SK-N-SH treated with all-trans-retinoic acid at 6 μM for 48 hours (cell line): ENCODE data around the gene TLE1.

ENCODE experiments used
- ATAC-seq: fragments of 200-7000 bp; cut with Tn5 transposase; 3 replicates; pipeline ENCODE4 v1.9.1; 2020; ENCODE audit warnings: mild to moderate bottlenecking, moderate library complexity
- CSDC2 ChIP-seq: fragments of 250-450 bp; sonication (Bioruptor Pico); IDR thresholded peaks from 2 replicates; pipeline ENCODE4 v1.5.0; 2020; ENCODE audit warnings: mild to moderate bottlenecking, moderate library complexity
- CSRNP3 ChIP-seq: fragments of 250-450 bp; sonication (Bioruptor Pico); IDR thresholded peaks from 2 replicates; pipeline ENCODE4 v1.5.1; 2021; ENCODE audit warnings: mild to moderate bottlenecking, moderate library complexity
- ESRRG ChIP-seq: fragments of 250-450 bp; sonication (Bioruptor Pico); IDR thresholded peaks from 2 replicates; pipeline ENCODE4 v1.6.1; 2021; ENCODE audit warnings: mild to moderate bottlenecking
- GLIS3 ChIP-seq: fragments of 250-450 bp; sonication (Bioruptor Pico); IDR thresholded peaks from 2 replicates; pipeline ENCODE4 v1.5.0; 2020; ENCODE audit warnings: mild to moderate bottlenecking, moderate library complexity
- ISL1 ChIP-seq: fragments of 250-450 bp; sonication (Bioruptor Pico); IDR thresholded peaks from 2 replicates; pipeline ENCODE4 v2.1.2; 2022; ENCODE audit warnings: mild to moderate bottlenecking, moderate library complexity
- OSR1 ChIP-seq: fragments of 250-450 bp; sonication (Bioruptor Pico); IDR thresholded peaks from 2 replicates; pipeline ENCODE4 v1.8.0; 2022; ENCODE audit warnings: moderate library complexity, mild to moderate bottlenecking, inconsistent platforms
- POU6F1 ChIP-seq: fragments of 250-450 bp; sonication (Bioruptor Pico); IDR thresholded peaks from 2 replicates; pipeline ENCODE4 v1.8.0; 2021; ENCODE audit warnings: low read depth, mild to moderate bottlenecking, moderate library complexity, borderline replicate concordance
- PPARA ChIP-seq: fragments of 250-450 bp; sonication (Bioruptor Pico); IDR thresholded peaks from 2 replicates; pipeline ENCODE4 v1.5.0; 2020; ENCODE audit warnings: mild to moderate bottlenecking, borderline replicate concordance
- RARB ChIP-seq: fragments of 250-450 bp; sonication (Bioruptor Pico); IDR thresholded peaks from 2 replicates; pipeline ENCODE4 v1.8.0; 2021; ENCODE audit warnings: mild to moderate bottlenecking, moderate library complexity
- SNAI2 ChIP-seq: fragments of 250-450 bp; sonication (Bioruptor Pico); IDR thresholded peaks from 2 replicates; pipeline ENCODE4 v1.5.0; 2020; ENCODE audit warnings: mild to moderate bottlenecking, moderate library complexity
- TOX ChIP-seq: fragments of 250-450 bp; sonication (Bioruptor Pico); IDR thresholded peaks from 2 replicates; pipeline ENCODE4 v1.8.0; 2021; ENCODE audit warnings: mild to moderate bottlenecking, moderate library complexity, borderline replicate concordance
- ZC3H10 ChIP-seq: fragments of 250-450 bp; sonication (Bioruptor Pico); IDR thresholded peaks from 2 replicates; pipeline ENCODE4 v1.5.1; 2021; ENCODE audit warnings: mild to moderate bottlenecking, moderate library complexity
- ZFP3 ChIP-seq: fragments of 250-450 bp; sonication (Bioruptor Pico); IDR thresholded peaks from 2 replicates; pipeline ENCODE4 v1.5.0; 2020; ENCODE audit warnings: mild to moderate bottlenecking, moderate library complexity
- ZFP30 ChIP-seq: fragments of 450-650 bp; formaldehyde crosslinking; IDR thresholded peaks from 2 replicates; pipeline ENCODE4 v1.5.0; 2022; ENCODE audit warnings: mild to moderate bottlenecking, moderate library complexity
- ZNF565 ChIP-seq: fragments of 450-650 bp; formaldehyde crosslinking; conservative IDR thresholded peaks from 2 replicates; pipeline ENCODE4 v1.5.0; 2020; ENCODE audit warnings: low read depth, mild to moderate bottlenecking, moderate library complexity
- ZNF70 ChIP-seq: fragments of 450-650 bp; formaldehyde crosslinking; IDR thresholded peaks from 2 replicates; pipeline ENCODE4 v1.5.0; 2020; ENCODE audit warnings: mild to moderate bottlenecking, moderate library complexity
- ZNF8 ChIP-seq: fragments of 450-650 bp; formaldehyde crosslinking; IDR thresholded peaks from 2 replicates; pipeline ENCODE4 v1.5.0; 2020; ENCODE audit warnings: mild to moderate bottlenecking, moderate library complexity
- TF ChIP-seq, protein P1 (sequence below): fragments of 250-450 bp; sonication (Bioruptor Pico); IDR thresholded peaks from 2 replicates; pipeline ENCODE4 v1.8.0; 2020; ENCODE audit warnings: mild to moderate bottlenecking, moderate library complexity, borderline replicate concordance
- TF ChIP-seq, protein P2 (sequence below): fragments of 250-450 bp; sonication (Bioruptor Pico); IDR thresholded peaks from 2 replicates; pipeline ENCODE4 v1.5.1; 2020; ENCODE audit warnings: low read depth, mild to moderate bottlenecking, moderate library complexity

Gene TLE1

DNA sequence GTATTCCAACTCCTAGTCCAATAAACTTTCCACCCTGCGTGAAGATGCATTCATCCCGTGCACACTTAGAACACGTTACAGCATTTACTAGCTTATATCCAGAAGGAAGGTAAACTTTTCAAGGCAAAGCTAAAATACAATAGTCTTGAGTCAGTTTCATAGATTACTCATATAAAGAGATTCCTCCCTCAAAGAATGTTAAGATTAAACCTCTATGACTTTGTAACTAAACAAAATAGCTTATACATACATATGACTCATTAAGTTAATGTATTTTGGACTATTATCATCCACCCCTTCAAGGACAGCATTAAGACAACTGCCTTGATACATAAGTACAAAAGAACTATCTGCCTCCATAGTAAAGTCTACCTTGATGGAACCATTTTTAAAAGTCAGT, 36.1 kb downstream of the TLE1 start (continued):
- TF ChIP-seq RARB (CRISPR knock-in tag): no peak
- no peak for TF ChIP-seq ZFP30 (CRISPR knock-in tag)
- TF ChIP-seq POU6F1 (CRISPR knock-in tag): no peak

DNA sequence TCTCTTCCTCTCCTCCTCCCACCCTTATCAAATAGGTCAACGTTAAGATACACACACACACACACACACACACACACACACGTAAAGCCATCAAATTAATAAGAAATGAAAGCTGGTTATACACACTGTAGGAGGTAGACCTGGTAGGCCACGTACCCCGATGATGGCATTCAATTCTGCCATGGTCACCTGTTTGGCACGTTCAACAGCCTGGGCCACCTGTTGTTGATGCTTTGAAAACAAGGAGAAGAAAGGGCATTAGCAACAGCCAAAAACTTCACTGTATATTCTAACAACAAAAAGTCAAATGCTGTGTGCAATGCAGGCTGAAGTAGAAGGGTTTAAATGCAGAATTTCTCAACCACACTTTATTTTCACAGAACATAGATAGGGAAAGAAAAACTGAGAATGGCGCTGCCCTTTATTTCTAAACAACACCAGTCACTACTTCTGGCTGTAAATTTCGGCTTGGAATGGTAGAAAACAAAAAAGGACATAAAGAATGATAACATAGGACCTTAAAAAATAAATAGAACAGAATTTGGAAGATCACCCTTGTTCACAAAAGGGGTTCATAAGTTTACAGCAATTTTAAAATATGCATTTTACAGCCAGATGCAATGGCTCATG, 37.2 kb downstream of the TLE1 start:
- no peak for TF ChIP-seq OSR1 (CRISPR knock-in tag)
- no peak for TF ChIP-seq ISL1
- no peak for TF ChIP-seq ZNF8 (CRISPR knock-in tag)
- no peak for TF ChIP-seq RARB (CRISPR knock-in tag)
- no peak for TF ChIP-seq ZC3H10 (CRISPR knock-in tag)
- no peak for TF ChIP-seq ZFP3
- ATAC-seq: no peak

- TF ChIP-seq CSDC2 (CRISPR knock-in tag) (no peak), TOX (CRISPR knock-in tag) (no peak), PPARA (CRISPR knock-in tag) (no peak), ZFP3 (no peak), GLIS3 (CRISPR knock-in tag) (no peak), CSRNP3 (CRISPR knock-in tag) (no peak)
- TF ChIP-seq, protein P1, sequence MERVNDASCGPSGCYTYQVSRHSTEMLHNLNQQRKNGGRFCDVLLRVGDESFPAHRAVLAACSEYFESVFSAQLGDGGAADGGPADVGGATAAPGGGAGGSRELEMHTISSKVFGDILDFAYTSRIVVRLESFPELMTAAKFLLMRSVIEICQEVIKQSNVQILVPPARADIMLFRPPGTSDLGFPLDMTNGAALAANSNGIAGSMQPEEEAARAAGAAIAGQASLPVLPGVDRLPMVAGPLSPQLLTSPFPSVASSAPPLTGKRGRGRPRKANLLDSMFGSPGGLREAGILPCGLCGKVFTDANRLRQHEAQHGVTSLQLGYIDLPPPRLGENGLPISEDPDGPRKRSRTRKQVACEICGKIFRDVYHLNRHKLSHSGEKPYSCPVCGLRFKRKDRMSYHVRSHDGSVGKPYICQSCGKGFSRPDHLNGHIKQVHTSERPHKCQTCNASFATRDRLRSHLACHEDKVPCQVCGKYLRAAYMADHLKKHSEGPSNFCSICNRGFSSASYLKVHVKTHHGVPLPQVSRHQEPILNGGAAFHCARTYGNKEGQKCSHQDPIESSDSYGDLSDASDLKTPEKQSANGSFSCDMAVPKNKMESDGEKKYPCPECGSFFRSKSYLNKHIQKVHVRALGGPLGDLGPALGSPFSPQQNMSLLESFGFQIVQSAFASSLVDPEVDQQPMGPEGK (CRISPR knock-in tag): no peak
- TF ChIP-seq, protein P2, sequence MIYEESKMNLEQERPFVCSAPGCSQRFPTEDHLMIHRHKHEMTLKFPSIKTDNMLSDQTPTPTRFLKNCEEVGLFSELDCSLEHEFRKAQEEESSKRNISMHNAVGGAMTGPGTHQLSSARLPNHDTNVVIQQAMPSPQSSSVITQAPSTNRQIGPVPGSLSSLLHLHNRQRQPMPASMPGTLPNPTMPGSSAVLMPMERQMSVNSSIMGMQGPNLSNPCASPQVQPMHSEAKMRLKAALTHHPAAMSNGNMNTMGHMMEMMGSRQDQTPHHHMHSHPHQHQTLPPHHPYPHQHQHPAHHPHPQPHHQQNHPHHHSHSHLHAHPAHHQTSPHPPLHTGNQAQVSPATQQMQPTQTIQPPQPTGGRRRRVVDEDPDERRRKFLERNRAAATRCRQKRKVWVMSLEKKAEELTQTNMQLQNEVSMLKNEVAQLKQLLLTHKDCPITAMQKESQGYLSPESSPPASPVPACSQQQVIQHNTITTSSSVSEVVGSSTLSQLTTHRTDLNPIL (CRISPR knock-in tag): no peak
- no peak for ATAC-seq
Measured at GRCh38 chr9:81650586-81651515, 38.5 kb downstream of the TLE1 start.

DNA sequence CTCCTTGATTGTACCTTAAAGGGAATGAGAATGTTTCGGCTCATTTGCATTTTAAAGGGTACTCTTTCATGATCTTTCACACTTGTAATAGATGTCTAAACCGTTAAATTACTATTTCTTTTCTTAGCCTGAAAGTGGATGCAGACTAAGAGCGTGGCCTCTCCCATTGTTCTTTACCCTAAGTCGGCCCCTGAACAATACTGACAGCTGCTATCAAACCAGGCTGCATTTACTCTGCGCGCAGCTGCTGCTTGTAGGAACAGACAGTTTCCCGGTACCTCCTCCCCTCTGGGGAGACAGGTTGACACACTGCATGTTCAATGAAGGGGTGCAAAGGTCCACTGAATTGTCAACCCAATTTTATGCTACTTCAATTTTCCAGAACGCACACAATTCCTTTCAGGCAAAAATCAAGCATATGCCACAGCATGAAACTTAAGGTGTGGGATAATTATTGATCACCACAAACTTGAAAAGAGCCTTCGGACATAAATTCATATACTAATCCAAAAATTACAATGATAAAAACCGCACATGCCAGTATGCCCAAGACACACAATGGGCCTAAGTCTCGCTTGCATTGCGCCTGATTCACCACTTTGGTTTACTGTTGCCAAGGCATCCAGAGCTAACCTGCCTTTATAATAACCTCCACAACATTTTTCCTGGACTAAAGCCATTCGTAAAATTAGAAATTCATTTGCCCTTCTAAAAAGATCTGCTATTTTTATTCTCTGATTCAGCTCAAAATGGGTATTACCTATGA, 39.7 kb downstream of the TLE1 start:
- no peak for ATAC-seq
- TF ChIP-seq ISL1: no peak
- no peak for TF ChIP-seq CSDC2 (CRISPR knock-in tag)
- TF ChIP-seq, protein P2 (CRISPR knock-in tag): no peak
- no peak for TF ChIP-seq POU6F1 (CRISPR knock-in tag)
- no peak for TF ChIP-seq RARB (CRISPR knock-in tag)
- no peak for TF ChIP-seq ZNF70 (CRISPR knock-in tag)
- TF ChIP-seq ESRRG (CRISPR knock-in tag): no peak
- TF ChIP-seq ZFP3: no peak
- no peak for TF ChIP-seq PPARA (CRISPR knock-in tag)
- no peak for TF ChIP-seq GLIS3 (CRISPR knock-in tag)
- TF ChIP-seq ZNF565: no peak
- no peak for TF ChIP-seq TOX (CRISPR knock-in tag)
- TF ChIP-seq, protein P1 (CRISPR knock-in tag): no peak
- TF ChIP-seq SNAI2 (CRISPR knock-in tag): no peak
- TF ChIP-seq CSRNP3 (CRISPR knock-in tag): no peak
